SK-N-MC (cell line): Measurements from ENCODE around the gene COASY.

Experiments
- EZH2 ChIP-seq: fragments of 200-600 bp; sonication (generic); IDR thresholded peaks from one replicate; pipeline ENCODE4 v1.6.1; 2017; ENCODE audit warnings: antibody characterized with exemption
- FOXP2 ChIP-seq: optimal IDR thresholded peaks from 2 replicates; pipeline ENCODE3; 2011; ENCODE audit warnings: mild to moderate bottlenecking, moderate library complexity; ENCODE audit not compliant: insufficient read depth; ENCODE audit errors: extremely low read length, control extremely low read depth
- POLR2AphosphoS5 ChIP-seq: IDR thresholded peaks from 2 replicates; pipeline ENCODE4 v1.6.1; 2012; ENCODE audit warnings: mild to moderate bottlenecking, low read depth, low read length, borderline replicate concordance

GRCh38 chr17:42563543-42563942, 1.6 kb downstream of the COASY start:
- TF ChIP-seq EZH2 = no peak
- no peak for TF ChIP-seq POLR2AphosphoS5
- TF ChIP-seq FOXP2 = no peak
